Head of caudate nucleus (tissue), 42 donors: Measurements from ENCODE around the gene CCDC144A.
"Not testable (repeated sequence)": the region's sequence is repeated elsewhere in the genome, so short reads cannot be mapped to it uniquely, and the experiment has no call there.

Experiments
- DNase-seq, 42 donors: peaks; one replicate each; pipeline versions ENCODE4 v3.0.0 to v3.0.0-alpha.2; 2020 to 2021; ENCODE audit warnings: mixed read lengths in 7 of 42
- intact Hi-C: fragments of 100-400 bp; cut with DNase I; formaldehyde crosslinking; loops from one replicate; pipeline ENCODE4 v1.15.0; 2022

The CCDC144A gene

GRCh38 chr17:16807620-16808019 lies 117.6 kb downstream of the CCDC144A start:
- intact Hi-C loops: not testable (repeated sequence)

GRCh38 chr17:16810236-16810635 lies 120.2 kb downstream of the CCDC144A start:
- DNase-seq, intact Hi-C loops: not testable (repeated sequence)

More at GRCh38 chr17:16807620-16808019, 117.6 kb downstream of the CCDC144A start:
- not testable (repeated sequence) for DNase-seq

- DNase-seq, intact Hi-C loops: not testable (repeated sequence)
These were observed 122.1 kb downstream of the CCDC144A start for GRCh38 chr17:16812126-16812525.

- intact Hi-C loops: no loop called here
These were observed 124.4 kb downstream of the CCDC144A start for GRCh38 chr17:16814439-16814838.

GRCh38 chr17:16817201-16817600 lies 127.2 kb downstream of the CCDC144A start:
- DNase-seq: no peak
- intact Hi-C loops: no loop called here

More at GRCh38 chr17:16814439-16814838, 124.4 kb downstream of the CCDC144A start:
- DNase-seq: no peak

GRCh38 chr17:16817940-16818339 lies 127.9 kb downstream of the CCDC144A start:
- intact Hi-C loops: not testable (repeated sequence)

GRCh38 chr17:16818340-16818739 lies 128.3 kb downstream of the CCDC144A start:
- DNase-seq: no peak
- intact Hi-C loops: no loop called here

More at GRCh38 chr17:16817940-16818339, 127.9 kb downstream of the CCDC144A start:
- not testable (repeated sequence) for DNase-seq

GRCh38 chr17:16818821-16819683 lies 129.0 kb downstream of the CCDC144A start:
- intact Hi-C loops: no loop called here
- peak in 14 of 42 donors; percentile 10 to 60 (median 38) for DNase-seq

GRCh38 chr17:16820161-16820877 lies 130.3 kb downstream of the CCDC144A start:
- intact Hi-C loops: no loop called here
- DNase-seq: no peak

- intact Hi-C loops: no loop called here
- no peak for DNase-seq
These were observed 131.0 kb downstream of the CCDC144A start for GRCh38 chr17:16820979-16821543.

GRCh38 chr17:16822133-16822532 lies 132.1 kb downstream of the CCDC144A start:
- DNase-seq, intact Hi-C loops: not testable (repeated sequence)

- DNase-seq, intact Hi-C loops: not testable (repeated sequence)
These were observed 133.8 kb downstream of the CCDC144A start for GRCh38 chr17:16823768-16824406.
